Measurements from ENCODE around the gene BLOC1S2. TPM values are rescaled to one million over a fixed set of nuclear protein-coding genes. Genes with fewer than 3 reads are reported as not detected.
"Not testable (repeated sequence)": the region's sequence is repeated elsewhere in the genome, so short reads cannot be mapped to it uniquely, and the experiment has no call there.

BLOC1S2 gene
- total RNA-seq, 1 donor = 46.3 TPM

DNA sequence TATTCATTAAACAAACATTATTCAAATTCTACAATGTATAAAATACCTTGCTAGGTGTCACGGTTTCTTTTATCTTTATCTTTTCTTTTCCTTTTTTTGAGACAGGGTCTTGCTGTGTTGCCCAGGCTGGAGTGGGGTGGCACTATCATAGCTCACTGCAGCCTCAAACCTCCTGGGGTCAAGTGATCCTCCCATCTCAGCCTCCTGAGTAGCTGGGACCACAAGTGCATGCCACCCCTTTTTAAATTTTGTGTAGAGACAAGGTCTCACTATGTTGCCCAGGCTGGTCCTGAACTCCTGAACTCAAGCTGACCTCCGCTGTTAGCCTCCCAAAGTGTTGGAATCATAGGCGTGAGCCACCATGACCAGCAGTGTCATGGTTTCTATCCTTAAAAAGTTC is 17.9 kb upstream of the BLOC1S2 start:
- no peaks in the 10 kb centered on the region for H3K79me2 ChIP-seq (ENCODE audit: insufficient read depth, low read length)
- H3K4me3 ChIP-seq (ENCODE audit: insufficient read depth, low read length) = no peak overlapping the region
- TF ChIP-seq CTCF (IDR thresholded peaks at IDR 0.05; ENCODE audit: extremely low read depth, low read depth, low read length) = no peak
- H4K20me1 ChIP-seq (ENCODE audit: insufficient read depth, low read length) = no peaks in the 10 kb centered on the region
- no peaks in the 10 kb centered on the region for H3K36me3 ChIP-seq (ENCODE audit: insufficient read depth, low read length)
- H3K4me2 ChIP-seq (ENCODE audit: insufficient read depth, low read length) = no peak overlapping the region
- peaks cover 6% of the 10 kb centered on the region for H3K4me1 ChIP-seq (ENCODE audit: insufficient read depth, low read length)
- no peaks in the 10 kb centered on the region for H3K9me3 ChIP-seq (ENCODE audit: low read depth, low read length)
- DNase-seq (ENCODE audit: insufficient read length, low spot score, missing footprints) = no peak
- peaks cover 28% of the 10 kb centered on the region for H3K27me3 ChIP-seq (ENCODE audit: insufficient read depth, low read length)
- no peak overlapping the region for H3K27ac ChIP-seq (ENCODE audit: low read depth, low read length)
- no peak overlapping the region for H2AFZ ChIP-seq (ENCODE audit: low read length)

DNA sequence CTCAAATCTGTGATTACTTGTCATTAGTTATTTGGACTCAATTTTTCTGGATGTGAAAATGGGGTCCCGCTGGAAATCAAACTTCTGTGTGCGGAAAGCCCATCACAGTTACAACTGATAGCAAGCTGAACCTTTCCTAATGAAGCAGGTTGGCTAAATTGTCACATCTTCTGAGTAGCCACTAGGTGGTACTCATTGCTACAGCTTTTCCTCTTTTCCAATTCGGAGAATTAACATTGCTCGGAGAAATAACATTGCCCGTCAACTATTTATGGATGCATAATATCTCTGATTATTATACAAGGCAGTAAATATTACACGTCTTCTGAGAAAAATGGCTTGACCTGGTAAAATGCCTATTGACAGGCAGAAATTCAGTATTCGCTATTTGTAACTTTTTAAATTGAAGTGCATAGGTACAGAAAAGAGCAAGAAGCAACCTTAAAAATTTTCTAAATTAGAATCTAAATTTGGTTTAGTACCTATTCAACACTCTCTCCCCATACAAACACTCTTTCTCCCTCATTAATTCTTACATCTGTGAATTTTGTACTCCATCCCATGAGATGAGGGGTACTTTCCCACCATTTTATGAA is 17.3 kb upstream of the BLOC1S2 start:
- H3K4me1 ChIP-seq (ENCODE audit: insufficient read depth, low read length) = peaks cover 6% of the 10 kb centered on the region
- H3K9me3 ChIP-seq (ENCODE audit: low read depth, low read length) = no peaks in the 10 kb centered on the region
- TF ChIP-seq CTCF (IDR thresholded peaks at IDR 0.05; ENCODE audit: extremely low read depth, low read depth, low read length) = peak; percentile 70
- no peaks in the 10 kb centered on the region for H3K79me2 ChIP-seq (ENCODE audit: insufficient read depth, low read length)
- H3K4me2 ChIP-seq (ENCODE audit: insufficient read depth, low read length) = no peak overlapping the region
- no peak overlapping the region for H3K27ac ChIP-seq (ENCODE audit: low read depth, low read length)
- DNase-seq (ENCODE audit: insufficient read length, low spot score, missing footprints) = no peak
- H2AFZ ChIP-seq (ENCODE audit: low read length) = no peak overlapping the region
- H3K27me3 ChIP-seq (ENCODE audit: insufficient read depth, low read length) = peaks cover 29% of the 10 kb centered on the region
- no peaks in the 10 kb centered on the region for H3K36me3 ChIP-seq (ENCODE audit: insufficient read depth, low read length)
- no peak overlapping the region for H3K4me3 ChIP-seq (ENCODE audit: insufficient read depth, low read length)
- H4K20me1 ChIP-seq (ENCODE audit: insufficient read depth, low read length) = no peaks in the 10 kb centered on the region

- not testable (repeated sequence) for DNase-seq (ENCODE audit: insufficient read length, low spot score, missing footprints); H3K9me3 ChIP-seq (ENCODE audit: low read depth, low read length); H3K36me3 ChIP-seq (ENCODE audit: insufficient read depth, low read length); H3K4me2 ChIP-seq (ENCODE audit: insufficient read depth, low read length); H3K79me2 ChIP-seq (ENCODE audit: insufficient read depth, low read length); H3K27ac ChIP-seq (ENCODE audit: low read depth, low read length); H4K20me1 ChIP-seq (ENCODE audit: insufficient read depth, low read length); H3K4me3 ChIP-seq (ENCODE audit: insufficient read depth, low read length); H3K4me1 ChIP-seq (ENCODE audit: insufficient read depth, low read length); H2AFZ ChIP-seq (ENCODE audit: low read length)
- peaks cover 46% of the 10 kb centered on the region for H3K27me3 ChIP-seq (ENCODE audit: insufficient read depth, low read length)
These were observed 14.6 kb upstream of the BLOC1S2 start for GRCh38 chr10:100301123-100301522.

DNA sequence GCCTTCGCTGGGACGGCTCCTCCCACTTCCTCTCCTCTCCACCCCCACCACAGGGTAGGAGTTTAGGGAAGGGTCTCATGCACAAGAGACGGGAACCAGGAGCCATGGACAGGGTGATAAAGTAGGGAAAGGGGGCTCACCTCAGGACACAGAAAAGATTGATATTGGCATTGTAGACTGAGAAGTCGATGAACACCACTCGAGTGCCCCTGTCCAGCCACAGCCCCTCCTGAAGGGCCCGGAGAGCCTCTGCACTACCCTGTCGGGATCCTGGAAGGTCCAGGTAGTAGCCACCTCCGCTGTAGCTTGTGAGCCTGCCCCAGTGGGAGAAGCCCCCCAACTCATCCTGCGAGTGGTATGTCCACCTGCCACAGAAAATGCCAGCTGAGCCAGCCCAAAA is 10.8 kb upstream of the BLOC1S2 start:
- peaks cover 35% of the 10 kb centered on the region for H3K27me3 ChIP-seq (ENCODE audit: insufficient read depth, low read length)
- no peaks in the 10 kb centered on the region for H3K4me1 ChIP-seq (ENCODE audit: insufficient read depth, low read length)
- H3K36me3 ChIP-seq (ENCODE audit: insufficient read depth, low read length) = no peaks in the 10 kb centered on the region
- TF ChIP-seq CTCF (IDR thresholded peaks at IDR 0.05; ENCODE audit: extremely low read depth, low read depth, low read length) = no peak
- H3K9me3 ChIP-seq (ENCODE audit: low read depth, low read length) = no peaks in the 10 kb centered on the region
- H3K4me2 ChIP-seq (ENCODE audit: insufficient read depth, low read length) = no peak overlapping the region
- H3K27ac ChIP-seq (ENCODE audit: low read depth, low read length) = no peak overlapping the region
- H3K79me2 ChIP-seq (ENCODE audit: insufficient read depth, low read length) = no peaks in the 10 kb centered on the region
- H4K20me1 ChIP-seq (ENCODE audit: insufficient read depth, low read length) = no peaks in the 10 kb centered on the region
- no peak for DNase-seq (ENCODE audit: insufficient read length, low spot score, missing footprints)
- no peak overlapping the region for H3K4me3 ChIP-seq (ENCODE audit: insufficient read depth, low read length)
- no peak overlapping the region for H2AFZ ChIP-seq (ENCODE audit: low read length)
